Parathyroid adenoma (tissue), 2 donors: Measurements from ENCODE around the gene CCL14.

Experiments used
- H2AFZ ChIP-seq: fragments of 300-600 bp; sonication (generic); one replicate; pipeline ENCODE4 v1.7.0; 2017; ENCODE audit warnings: antibody characterized with exemption, mild to moderate bottlenecking
- H3K27ac ChIP-seq: fragments of 300-600 bp; sonication (generic); one replicate; pipeline ENCODE4 v1.7.0; 2017
- H3K27me3 ChIP-seq: fragments of 300-600 bp; sonication (generic); one replicate; pipeline ENCODE4 v1.7.0; 2017; ENCODE audit warnings: low read length; ENCODE audit not compliant: control insufficient read depth, insufficient read depth
- H3K36me3 ChIP-seq: fragments of 300-600 bp; sonication (generic); one replicate; pipeline ENCODE4 v1.7.0; 2017; ENCODE audit warnings: low read length; ENCODE audit not compliant: control insufficient read depth, insufficient read depth
- H3K4me1 ChIP-seq: fragments of 300-600 bp; sonication (generic); one replicate; pipeline ENCODE4 v1.7.0; 2017; ENCODE audit warnings: control low read depth
- H3K4me2 ChIP-seq: fragments of 300-600 bp; sonication (generic); one replicate; pipeline ENCODE4 v1.7.0; 2017; ENCODE audit warnings: low read length
- H3K4me3 ChIP-seq: fragments of 300-600 bp; sonication (generic); one replicate; pipeline ENCODE4 v1.7.0; 2017; ENCODE audit warnings: low read depth, low read length
- H3K79me2 ChIP-seq: fragments of 300-600 bp; sonication (generic); one replicate; pipeline ENCODE4 v1.7.0; 2017; ENCODE audit warnings: control low read depth
- H3K9ac ChIP-seq: fragments of 300-600 bp; sonication (generic); one replicate; pipeline ENCODE4 v1.7.0; 2017; ENCODE audit warnings: mild to moderate bottlenecking
- H3K9me3 ChIP-seq: fragments of 300-600 bp; sonication (generic); one replicate; pipeline ENCODE4 v1.7.0; 2017; ENCODE audit warnings: low read length; ENCODE audit not compliant: control insufficient read depth
- TF ChIP-seq, protein P1 (sequence below): fragments of 300-600 bp; sonication (generic); IDR thresholded peaks from one replicate; pipeline ENCODE4 v1.7.0; 2017; ENCODE audit warnings: antibody characterized with exemption, mild to moderate bottlenecking
- donor health status: primary hyperparathyroidism.

CCL14 gene

DNA sequence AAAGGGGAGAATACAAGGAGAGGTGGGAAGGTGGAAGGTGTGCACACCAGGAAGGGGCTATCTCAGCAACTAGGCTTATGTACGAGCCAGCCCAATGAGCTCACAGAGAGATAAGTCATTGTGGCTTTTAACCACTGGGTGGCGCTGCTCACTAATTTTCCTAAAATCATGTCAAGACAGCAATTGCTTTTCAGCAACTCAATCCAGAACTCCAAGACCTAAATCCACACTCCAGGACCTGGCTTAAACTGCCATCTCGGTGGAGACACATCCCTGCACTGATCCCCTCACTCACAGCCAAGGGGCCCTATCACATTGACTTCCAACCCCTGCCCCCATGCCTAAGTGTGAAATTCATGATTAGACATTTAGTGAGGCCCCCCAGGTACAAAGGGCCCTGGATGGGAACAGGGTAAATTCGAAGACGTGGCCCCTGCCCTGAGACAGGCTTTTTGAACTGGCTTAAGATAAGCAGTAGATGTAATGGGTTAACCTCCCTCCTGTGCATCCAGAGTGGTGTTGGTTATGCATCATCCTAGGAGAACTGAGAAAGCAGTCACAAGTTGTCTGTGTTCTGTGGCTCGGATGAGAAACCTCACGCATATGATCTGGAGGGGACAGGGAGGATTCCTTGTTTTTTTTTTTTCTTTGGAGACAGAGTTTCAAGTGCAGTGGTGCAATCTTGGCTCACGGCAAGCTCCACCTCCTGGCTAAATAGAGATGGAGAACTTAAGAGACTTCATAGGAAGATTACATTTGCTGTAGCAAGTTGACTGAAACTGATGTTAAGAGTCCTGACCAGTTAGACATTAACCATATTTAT, 16.8 kb downstream of the CCL14 start:
- H3K27ac ChIP-seq: no peak overlapping the region
- no peaks in the 10 kb centered on the region for H3K9me3 ChIP-seq
- H3K4me3 ChIP-seq: no peak overlapping the region
- no peaks in the 10 kb centered on the region for H3K4me1 ChIP-seq
- H3K36me3 ChIP-seq: no peaks in the 10 kb centered on the region
- H3K9ac ChIP-seq: no peak overlapping the region
- H3K79me2 ChIP-seq: no peaks in the 10 kb centered on the region
- H2AFZ ChIP-seq: no peak overlapping the region
- H3K4me2 ChIP-seq: no peak overlapping the region
- TF ChIP-seq, protein P1, sequence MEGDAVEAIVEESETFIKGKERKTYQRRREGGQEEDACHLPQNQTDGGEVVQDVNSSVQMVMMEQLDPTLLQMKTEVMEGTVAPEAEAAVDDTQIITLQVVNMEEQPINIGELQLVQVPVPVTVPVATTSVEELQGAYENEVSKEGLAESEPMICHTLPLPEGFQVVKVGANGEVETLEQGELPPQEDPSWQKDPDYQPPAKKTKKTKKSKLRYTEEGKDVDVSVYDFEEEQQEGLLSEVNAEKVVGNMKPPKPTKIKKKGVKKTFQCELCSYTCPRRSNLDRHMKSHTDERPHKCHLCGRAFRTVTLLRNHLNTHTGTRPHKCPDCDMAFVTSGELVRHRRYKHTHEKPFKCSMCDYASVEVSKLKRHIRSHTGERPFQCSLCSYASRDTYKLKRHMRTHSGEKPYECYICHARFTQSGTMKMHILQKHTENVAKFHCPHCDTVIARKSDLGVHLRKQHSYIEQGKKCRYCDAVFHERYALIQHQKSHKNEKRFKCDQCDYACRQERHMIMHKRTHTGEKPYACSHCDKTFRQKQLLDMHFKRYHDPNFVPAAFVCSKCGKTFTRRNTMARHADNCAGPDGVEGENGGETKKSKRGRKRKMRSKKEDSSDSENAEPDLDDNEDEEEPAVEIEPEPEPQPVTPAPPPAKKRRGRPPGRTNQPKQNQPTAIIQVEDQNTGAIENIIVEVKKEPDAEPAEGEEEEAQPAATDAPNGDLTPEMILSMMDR: peak; percentile 78
- H3K27me3 ChIP-seq: no peaks in the 10 kb centered on the region

DNA sequence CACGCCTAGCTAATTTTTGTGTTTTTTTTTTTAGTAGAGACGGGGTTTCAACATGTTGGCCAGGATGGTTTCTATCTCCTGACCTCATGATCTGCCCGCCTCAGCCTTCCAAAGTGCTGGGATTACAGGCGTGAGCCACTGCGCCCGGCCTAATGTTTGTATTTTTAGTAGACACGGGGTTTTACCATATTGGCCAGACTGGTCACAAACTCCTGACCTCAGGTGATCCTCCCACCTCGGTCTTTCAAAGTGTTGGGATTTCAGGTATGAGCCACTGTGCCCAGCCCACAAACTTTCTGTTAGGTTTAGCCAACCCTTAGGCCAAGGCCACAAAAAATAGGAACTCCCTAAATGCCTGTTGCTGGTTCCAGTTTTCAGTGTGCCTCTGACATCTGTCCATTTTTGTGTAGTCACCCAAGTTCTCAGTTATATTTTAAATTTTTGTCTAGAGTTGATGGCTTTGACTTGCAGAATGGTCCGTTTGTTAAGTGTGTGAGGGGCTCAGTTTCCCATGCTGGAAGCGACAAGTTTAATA, 17.9 kb downstream of the CCL14 start:
- no peak overlapping the region for H3K9ac ChIP-seq
- no peaks in the 10 kb centered on the region for H3K4me1 ChIP-seq
- no peak overlapping the region for H2AFZ ChIP-seq
- H3K9me3 ChIP-seq: no peaks in the 10 kb centered on the region
- no peaks in the 10 kb centered on the region for H3K27me3 ChIP-seq
- H3K27ac ChIP-seq: no peak overlapping the region
- H3K4me2 ChIP-seq: no peak overlapping the region
- no peaks in the 10 kb centered on the region for H3K79me2 ChIP-seq
- H3K36me3 ChIP-seq: no peaks in the 10 kb centered on the region
- TF ChIP-seq, protein P1: no peak
- no peak overlapping the region for H3K4me3 ChIP-seq

DNA sequence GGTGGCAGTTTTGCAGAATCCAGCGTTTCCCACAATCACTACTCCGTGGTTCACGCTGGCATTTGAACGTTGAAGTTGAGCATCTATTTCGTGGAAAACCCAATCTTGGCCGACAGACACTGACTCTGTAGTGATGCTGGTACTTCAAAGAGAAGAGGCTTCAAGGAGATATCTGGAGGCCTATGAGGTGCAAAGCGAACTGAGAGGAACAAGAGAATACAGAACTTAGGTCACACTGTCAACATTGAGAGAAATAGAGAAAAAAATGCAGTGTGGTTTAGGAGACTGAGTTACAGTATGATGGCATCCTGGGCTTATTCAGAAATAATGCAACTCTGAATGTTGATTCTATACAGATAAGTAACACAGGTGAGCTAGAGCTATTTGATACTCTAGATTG, 21.3 kb downstream of the CCL14 start:
- no peaks in the 10 kb centered on the region for H3K27me3 ChIP-seq
- no peaks in the 10 kb centered on the region for H3K9me3 ChIP-seq
- no peaks in the 10 kb centered on the region for H3K4me1 ChIP-seq
- H3K27ac ChIP-seq: no peak overlapping the region
- no peak overlapping the region for H3K4me3 ChIP-seq
- H2AFZ ChIP-seq: no peak overlapping the region
- TF ChIP-seq, protein P1: no peak
- H3K4me2 ChIP-seq: no peak overlapping the region
- H3K9ac ChIP-seq: no peak overlapping the region
- H3K79me2 ChIP-seq: no peaks in the 10 kb centered on the region
- no peaks in the 10 kb centered on the region for H3K36me3 ChIP-seq

DNA sequence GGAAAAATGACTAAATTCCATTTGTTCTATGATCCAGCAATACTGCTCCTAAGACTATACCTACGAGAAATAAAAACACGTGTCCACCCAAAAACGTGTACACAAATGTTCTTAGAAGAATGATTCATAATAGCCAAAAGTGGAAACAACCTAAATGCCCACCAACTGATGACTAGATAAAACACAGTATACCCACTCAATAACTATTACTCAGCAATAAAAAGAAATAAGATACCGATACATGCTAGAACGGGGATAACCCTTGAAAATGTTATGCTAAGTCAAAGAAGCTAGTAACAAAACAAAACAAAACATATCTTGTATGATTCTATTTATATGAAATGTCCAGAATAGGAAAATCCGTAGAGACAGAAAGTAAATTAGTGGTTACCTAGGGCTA, 22.9 kb downstream of the CCL14 start:
- no peak overlapping the region for H2AFZ ChIP-seq
- no peak overlapping the region for H3K4me2 ChIP-seq
- no peaks in the 10 kb centered on the region for H3K4me1 ChIP-seq
- no peak overlapping the region for H3K9ac ChIP-seq
- H3K4me3 ChIP-seq: no peak overlapping the region
- TF ChIP-seq, protein P1: no peak
- H3K27me3 ChIP-seq: no peaks in the 10 kb centered on the region
- no peaks in the 10 kb centered on the region for H3K36me3 ChIP-seq
- no peaks in the 10 kb centered on the region for H3K79me2 ChIP-seq
- H3K9me3 ChIP-seq: no peaks in the 10 kb centered on the region
- H3K27ac ChIP-seq: no peak overlapping the region

DNA sequence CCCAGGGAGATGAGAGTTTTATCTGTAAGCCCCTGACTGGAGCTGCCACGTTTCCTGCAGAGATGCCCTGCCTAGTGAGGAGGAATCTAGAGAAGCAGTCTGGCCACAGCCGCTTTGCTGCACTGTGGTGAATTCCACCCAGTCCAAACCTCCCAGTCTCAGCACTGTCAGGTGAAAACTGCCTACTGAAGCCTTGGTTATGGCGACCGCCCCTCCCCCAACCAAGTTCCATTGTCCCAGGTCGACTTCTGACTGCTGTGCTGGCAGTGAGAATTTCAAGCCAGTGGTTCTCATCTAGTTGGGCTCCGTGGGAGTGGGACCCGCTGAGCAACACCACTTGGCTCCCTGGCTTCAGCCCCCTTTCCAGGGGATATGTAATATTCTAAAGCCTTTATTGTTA, 32.8 kb downstream of the CCL14 start:
- no peaks in the 10 kb centered on the region for H3K9me3 ChIP-seq
- TF ChIP-seq, protein P1: no peak
- no peak overlapping the region for H3K4me2 ChIP-seq
- H3K27me3 ChIP-seq: no peaks in the 10 kb centered on the region
- no peak overlapping the region for H3K9ac ChIP-seq
- H3K79me2 ChIP-seq: no peaks in the 10 kb centered on the region
- no peak overlapping the region for H2AFZ ChIP-seq
- no peaks in the 10 kb centered on the region for H3K4me1 ChIP-seq
- H3K4me3 ChIP-seq: no peak overlapping the region
- no peak overlapping the region for H3K27ac ChIP-seq
- no peaks in the 10 kb centered on the region for H3K36me3 ChIP-seq
